GM12891 (cell line): ENCODE data around the gene C17orf100.
A peak's percentile ranks its signal among the peaks of the same experiment; 100 is the strongest.

Experiments used
- DNase-seq: peaks from one replicate; pipeline ENCODE4 v3.0.0; 2011; ENCODE audit warnings: low spot score; ENCODE audit not compliant: insufficient read length
- FAIRE-seq: peaks from 2 replicates; lab custom pipeline; 2011; peaks lifted over from hg19 to GRCh38; lab: Jason Lieb, UNC
- PAX5 ChIP-seq: IDR thresholded peaks from 2 replicates; pipeline ENCODE4 v1.6.1; 2011; ENCODE audit warnings: low read length, moderate library complexity, mild to moderate bottlenecking; ENCODE audit not compliant: insufficient read depth, severe bottlenecking
- POLR2A ChIP-seq: IDR thresholded peaks from 2 replicates; pipeline ENCODE4 v1.6.1; 2011; ENCODE audit warnings: low read depth, low read length, control low read depth
- POLR2AphosphoS5 ChIP-seq: IDR thresholded peaks from 2 replicates; pipeline ENCODE4 v1.6.1; 2011; ENCODE audit warnings: low read depth, low read length, control low read depth
- POU2F2 ChIP-seq: IDR thresholded peaks from 2 replicates; pipeline ENCODE4 v1.6.1; 2011; ENCODE audit warnings: low read depth, mild to moderate bottlenecking, control low read depth, low read length, moderate library complexity
- SPI1 ChIP-seq: IDR thresholded peaks from 2 replicates; pipeline ENCODE4 v1.6.1; 2011; ENCODE audit warnings: low read depth, low read length, control low read depth
- TAF1 ChIP-seq: IDR thresholded peaks from 2 replicates; pipeline ENCODE4 v1.6.1; 2011; ENCODE audit warnings: low read depth, low read length, control low read depth

The C17orf100 gene

GRCh38 chr17:6699997-6700947 is 48.7 kb downstream of the C17orf100 start:
- DNase-seq (no peak), FAIRE-seq (no peak)
- no peak for TF ChIP-seq POLR2AphosphoS5
- TF ChIP-seq PAX5, result no peak
- no peak for TF ChIP-seq POU2F2
- no peak for TF ChIP-seq POLR2A
- no peak for TF ChIP-seq SPI1
- no peak for TF ChIP-seq TAF1

GRCh38 chr17:6700948-6701307 is 49.4 kb downstream of the C17orf100 start:
- FAIRE-seq (no peak), DNase-seq (no peak)
- TF ChIP-seq PAX5 (no peak), POLR2AphosphoS5 (no peak), SPI1 (no peak), TAF1 (no peak), POU2F2 (no peak), POLR2A (no peak)

GRCh38 chr17:6701719-6702118 is 50.2 kb downstream of the C17orf100 start:
- peak; percentile 55 for FAIRE-seq
- TF ChIP-seq SPI1, result no peak
- no peak for TF ChIP-seq POU2F2
- TF ChIP-seq TAF1, result no peak
- TF ChIP-seq PAX5, result no peak
- DNase-seq, result peak; percentile 74

GRCh38 chr17:6702567-6703215 is 51.1 kb downstream of the C17orf100 start:
- DNase-seq (no peak), FAIRE-seq (no peak)
- no peak for TF ChIP-seq POU2F2
- no peak for TF ChIP-seq POLR2AphosphoS5
- no peak for TF ChIP-seq POLR2A
- TF ChIP-seq PAX5, result no peak
- no peak for TF ChIP-seq SPI1
